Epithelial cell of proximal tubule (primary cell): ENCODE data around the gene PLCL1. TPM values are rescaled to one million over a fixed set of nuclear protein-coding genes. Genes with fewer than 3 reads are reported as not detected.

ENCODE experiments used
- DNase-seq: peaks from one replicate; pipeline ENCODE4 v3.0.0-alpha.2; 2011; ENCODE audit warnings: low read depth
- H3K4me3 ChIP-seq: 2 replicates; pipeline ENCODE4 v1.5.1; 2011; ENCODE audit warnings: low read depth, mild to moderate bottlenecking, low read length
- CTCF ChIP-seq: conservative IDR thresholded peaks from 2 replicates; pipeline ENCODE4 v1.5.1; 2012; ENCODE audit warnings: low read depth, mild to moderate bottlenecking, low read length
- total RNA-seq: library from RNA; depleted of rRNA; stranded (reverse); fragments of >200 nt; gene quantifications from 2 replicates; pipeline ENCODE4 v1.2.3, GENCODE V29; 2015

PLCL1 gene
- total RNA-seq, 1 donor from 2014 or later, result not detected

- H3K4me3 ChIP-seq, result no peak overlapping the region
- no peak for TF ChIP-seq CTCF
- no peak for DNase-seq
Observed at GRCh38 chr2:197944416-197945096, 140.2 kb downstream of the PLCL1 start.

GRCh38 chr2:197946562-197946961, 142.2 kb downstream of the PLCL1 start:
- no peak for DNase-seq
- TF ChIP-seq CTCF, result no peak
- no peak overlapping the region for H3K4me3 ChIP-seq

- TF ChIP-seq CTCF, result no peak
- no peak for DNase-seq
- no peak overlapping the region for H3K4me3 ChIP-seq
Observed at GRCh38 chr2:197947219-197947757, 142.9 kb downstream of the PLCL1 start.

- no peak for TF ChIP-seq CTCF
- no peak overlapping the region for H3K4me3 ChIP-seq
- no peak for DNase-seq
Observed at GRCh38 chr2:197949224-197949623, 144.8 kb downstream of the PLCL1 start.

- no peak overlapping the region for H3K4me3 ChIP-seq
- TF ChIP-seq CTCF, result no peak
- DNase-seq, result no peak
Observed at GRCh38 chr2:197950006-197950405, 145.6 kb downstream of the PLCL1 start.

- H3K4me3 ChIP-seq, result no peak overlapping the region
- no peak for DNase-seq
- TF ChIP-seq CTCF, result no peak
Observed at GRCh38 chr2:197950724-197951123, 146.3 kb downstream of the PLCL1 start.

- TF ChIP-seq CTCF, result no peak
- DNase-seq, result no peak
- H3K4me3 ChIP-seq, result no peak overlapping the region
Observed at GRCh38 chr2:197952540-197953202, 148.3 kb downstream of the PLCL1 start.
